Measurements from ENCODE around the gene PTGIS. TPM values are rescaled to one million over a fixed set of nuclear protein-coding genes. Genes with fewer than 3 reads are reported as not detected.

The PTGIS gene
- total RNA-seq, 4 donors from 2014 or later, result 3.5 to 30.5 (median 11.1) TPM

DNA sequence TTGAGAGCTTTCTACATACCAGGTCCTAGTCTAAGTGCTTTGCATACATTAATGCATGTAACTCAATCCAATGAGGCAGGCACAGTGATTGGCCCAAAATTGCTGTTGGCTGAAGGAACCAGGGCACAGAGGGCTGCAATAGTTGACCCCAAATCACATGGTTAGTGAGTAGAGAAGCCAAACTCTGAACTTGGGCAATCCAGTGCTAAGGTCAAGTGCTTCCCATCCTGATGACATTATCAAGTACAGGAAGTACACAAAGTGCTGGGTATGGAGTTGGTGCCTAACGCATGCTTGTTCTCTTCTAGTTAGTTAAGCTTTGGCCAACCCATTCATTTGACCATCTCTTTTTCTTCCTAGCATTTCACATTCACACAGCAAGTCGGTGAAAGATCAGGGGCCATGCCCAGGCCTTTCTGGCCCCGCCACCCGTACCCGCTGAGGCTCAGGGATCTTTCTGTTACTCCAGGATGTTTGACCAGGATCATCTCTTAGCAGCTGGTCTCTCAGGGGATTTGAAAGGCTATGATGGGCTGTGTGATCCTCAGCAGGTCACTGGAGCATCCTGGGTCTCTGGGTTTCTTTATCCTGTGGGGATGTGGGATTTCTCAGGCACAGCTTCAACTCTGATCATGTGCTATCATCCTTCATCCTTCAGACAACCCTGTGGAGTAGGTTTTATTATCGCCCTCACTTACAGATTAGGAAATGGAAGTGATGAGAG lies 92.5 kb downstream of the PTGIS start:
- Histone ChIP-seq H3K9me3 (no peaks in the 10 kb centered on the region), H3K27ac (no peak overlapping the region), H3K4me3 (no peak overlapping the region), H3K36me3 (no peaks in the 10 kb centered on the region), H3K4me1 (no peaks in the 10 kb centered on the region), H3K27me3 (no peaks in the 10 kb centered on the region)
- DNase-seq, result no peak
- no peak for TF ChIP-seq POLR2A (IDR thresholded peaks at IDR 0.05)
- TF ChIP-seq, protein P1, sequence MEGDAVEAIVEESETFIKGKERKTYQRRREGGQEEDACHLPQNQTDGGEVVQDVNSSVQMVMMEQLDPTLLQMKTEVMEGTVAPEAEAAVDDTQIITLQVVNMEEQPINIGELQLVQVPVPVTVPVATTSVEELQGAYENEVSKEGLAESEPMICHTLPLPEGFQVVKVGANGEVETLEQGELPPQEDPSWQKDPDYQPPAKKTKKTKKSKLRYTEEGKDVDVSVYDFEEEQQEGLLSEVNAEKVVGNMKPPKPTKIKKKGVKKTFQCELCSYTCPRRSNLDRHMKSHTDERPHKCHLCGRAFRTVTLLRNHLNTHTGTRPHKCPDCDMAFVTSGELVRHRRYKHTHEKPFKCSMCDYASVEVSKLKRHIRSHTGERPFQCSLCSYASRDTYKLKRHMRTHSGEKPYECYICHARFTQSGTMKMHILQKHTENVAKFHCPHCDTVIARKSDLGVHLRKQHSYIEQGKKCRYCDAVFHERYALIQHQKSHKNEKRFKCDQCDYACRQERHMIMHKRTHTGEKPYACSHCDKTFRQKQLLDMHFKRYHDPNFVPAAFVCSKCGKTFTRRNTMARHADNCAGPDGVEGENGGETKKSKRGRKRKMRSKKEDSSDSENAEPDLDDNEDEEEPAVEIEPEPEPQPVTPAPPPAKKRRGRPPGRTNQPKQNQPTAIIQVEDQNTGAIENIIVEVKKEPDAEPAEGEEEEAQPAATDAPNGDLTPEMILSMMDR (IDR thresholded peaks at IDR 0.05), result no peak

GRCh38 chr20:49471397-49471796 lies 96.5 kb downstream of the PTGIS start:
- Histone ChIP-seq H3K4me3 (no peak overlapping the region), H3K27me3 (no peaks in the 10 kb centered on the region), H3K4me1 (no peaks in the 10 kb centered on the region), H3K27ac (no peak overlapping the region), H3K36me3 (no peaks in the 10 kb centered on the region), H3K9me3 (no peaks in the 10 kb centered on the region)
- no peak for TF ChIP-seq POLR2A (IDR thresholded peaks at IDR 0.05)
- TF ChIP-seq, protein P1 (IDR thresholded peaks at IDR 0.05), result no peak
- DNase-seq, result no peak

- H3K27me3 ChIP-seq, result no peaks in the 10 kb centered on the region
- no peaks in the 10 kb centered on the region for H3K9me3 ChIP-seq
- TF ChIP-seq POLR2A (IDR thresholded peaks at IDR 0.05), result no peak
Measured at GRCh38 chr20:49470922-49471321, 97.0 kb downstream of the PTGIS start.

DNA sequence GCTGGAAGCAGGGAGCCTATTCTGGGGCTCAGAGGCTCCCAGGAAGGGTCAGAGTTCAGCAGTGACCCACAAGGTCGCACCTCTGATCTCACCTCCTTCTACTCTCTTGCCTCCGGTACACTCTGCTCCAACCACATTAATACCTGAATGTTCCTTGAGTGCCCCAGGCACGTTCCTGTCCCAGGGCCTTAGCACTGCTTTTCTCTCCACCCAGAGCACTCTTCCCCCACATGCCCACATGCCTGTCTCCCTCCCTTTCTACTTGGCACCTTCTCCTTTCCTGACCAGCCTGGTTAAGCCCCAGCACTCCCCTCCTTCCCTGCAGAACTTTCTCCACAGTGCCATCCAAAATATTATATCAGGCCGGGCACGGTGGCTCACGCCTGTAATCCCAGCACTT lies 98.9 kb downstream of the PTGIS start:
- Histone ChIP-seq H3K9me3 (no peaks in the 10 kb centered on the region), H3K27ac (no peak overlapping the region), H3K36me3 (no peaks in the 10 kb centered on the region), H3K4me3 (no peak overlapping the region), H3K4me1 (no peaks in the 10 kb centered on the region), H3K27me3 (no peaks in the 10 kb centered on the region)
- DNase-seq, result no peak
- TF ChIP-seq, protein P1 (IDR thresholded peaks at IDR 0.05), result no peak
- no peak for TF ChIP-seq POLR2A (IDR thresholded peaks at IDR 0.05)

More at GRCh38 chr20:49470922-49471321, 97.0 kb downstream of the PTGIS start:
- DNase-seq, result no peak
- Histone ChIP-seq H3K36me3 (no peaks in the 10 kb centered on the region), H3K4me1 (no peaks in the 10 kb centered on the region), H3K4me3 (no peak overlapping the region), H3K27ac (no peak overlapping the region)

GRCh38 chr20:49468412-49468811 lies 99.5 kb downstream of the PTGIS start:
- no peak overlapping the region for H3K4me3 ChIP-seq

More at GRCh38 chr20:49468412-49468811, 99.5 kb downstream of the PTGIS start:
- no peak for DNase-seq
- Histone ChIP-seq H3K4me1 (no peaks in the 10 kb centered on the region), H3K9me3 (no peaks in the 10 kb centered on the region), H3K27me3 (no peaks in the 10 kb centered on the region), H3K27ac (no peak overlapping the region), H3K36me3 (no peaks in the 10 kb centered on the region)
- no peak for TF ChIP-seq POLR2A (IDR thresholded peaks at IDR 0.05)
- TF ChIP-seq, protein P1 (IDR thresholded peaks at IDR 0.05), result no peak

Data from Peyer's patch (tissue), 4 donors.